ENCODE results near the gene PARD3B. TPM values are rescaled to one million over a fixed set of nuclear protein-coding genes. Genes with fewer than 3 reads are reported as not detected.

Gene PARD3B
- total and polyA plus RNA-seq, 2 of the 13 experiments (the other 11 are each of a cell fraction or from before 2014, with no cell fraction given): 0.71 to 2.3 TPM

- no peak for TF ChIP-seq NFATC3 (CRISPR knock-in tag; IDR thresholded peaks at IDR 0.05)
- no peak for TF ChIP-seq ZNF136 (CRISPR knock-in tag; IDR thresholded peaks at IDR 0.05; ENCODE audit: low read depth)
- TF ChIP-seq PAX8 (CRISPR knock-in tag; IDR thresholded peaks at IDR 0.05; ENCODE audit: borderline replicate concordance): no peak
- no peak for TF ChIP-seq PLRG1 (conservative IDR thresholded peaks at IDR 0.05)
Observed at GRCh38 chr2:204834716-204835384, 289.6 kb downstream of the PARD3B start (continued).

GRCh38 chr2:204835786-204836185, 290.5 kb downstream of the PARD3B start:
- Histone ChIP-seq H3K27me3 (ENCODE audit: control insufficient read depth in 1 of 2, insufficient read depth in 2 of 2, low read length in 2 of 2) (no peaks in the 10 kb centered on the region), H3K9me3 (ENCODE audit: low read length) (peaks cover 68% of the 10 kb centered on the region), H4K20me1 (ENCODE audit: insufficient read depth, low read length) (no peaks in the 10 kb centered on the region), H3K4me1 (ENCODE audit: insufficient read depth, low read length) (no peaks in the 10 kb centered on the region), H3K4me3 (replicated peaks in 1 of 3; ENCODE audit: insufficient read depth in 1 of 3, low read depth in 2 of 3, low read length in 3 of 3) (no peak overlapping the region), H3K36me3 (replicated peaks in 1 of 2; ENCODE audit: control insufficient read depth in 1 of 2, insufficient read depth in 2 of 2, low read length in 2 of 2) (no peaks in the 10 kb centered on the region), H3K9ac (ENCODE audit: insufficient read depth, low read depth, low read length) (no peak overlapping the region), H2AFZ (ENCODE audit: low read length) (no peak overlapping the region), H3K79me2 (ENCODE audit: insufficient read depth, low read length) (no peaks in the 10 kb centered on the region), H3K27ac (ENCODE audit: extremely low read length, insufficient read depth, low read length) (no peak overlapping the region), H3K4me2 (ENCODE audit: low read depth, low read length) (no peak overlapping the region)
- TF ChIP-seq GATA4 (IDR thresholded peaks at IDR 0.05; ENCODE audit: borderline replicate concordance, low read depth) (no peak), MXD4 (CRISPR knock-in tag; IDR thresholded peaks at IDR 0.05) (no peak), ZMAT3 (CRISPR knock-in tag; conservative IDR thresholded peaks at IDR 0.05) (no peak), SMAD9 (CRISPR knock-in tag; IDR thresholded peaks at IDR 0.05) (no peak), ZNF713 (CRISPR knock-in tag; IDR thresholded peaks at IDR 0.05) (no peak), ZSCAN9 (CRISPR knock-in tag; IDR thresholded peaks at IDR 0.05; ENCODE audit: borderline replicate concordance) (no peak), ZNF432 (CRISPR knock-in tag; IDR thresholded peaks at IDR 0.05; ENCODE audit: borderline replicate concordance) (no peak), BATF2 (CRISPR knock-in tag; IDR thresholded peaks at IDR 0.05) (no peak), CBX1 (IDR thresholded peaks at IDR 0.05; ENCODE audit: low read depth) (no peak), THAP9 (CRISPR knock-in tag; IDR thresholded peaks at IDR 0.05; ENCODE audit: borderline replicate concordance) (no peak), ZNF205 (CRISPR knock-in tag; IDR thresholded peaks at IDR 0.05) (no peak), NFE2L1 (CRISPR knock-in tag; IDR thresholded peaks at IDR 0.05; ENCODE audit: borderline replicate concordance) (no peak), ATF7 (IDR thresholded peaks at IDR 0.05) (no peak), ATF7 (CRISPR knock-in tag; IDR thresholded peaks at IDR 0.05) (no peak)
- no peak for FAIRE-seq
- no peak for ATAC-seq
- CTCF ChIA-PET (ENCODE audit: low intra/inter-chr PET ratio, low total read pairs): no interaction called here
- WGBS (ENCODE audit: low lambda C conversion rate): 29% methylated on average over 3 of the region's 3 CpGs
- POLR2A ChIA-PET: no interaction called here
- intact Hi-C loops (cut with micrococcal nuclease; ENCODE audit: unreplicated experiment): no loop called here
- in situ Hi-C loops (cut with HindIII; ENCODE audit: extremely low pct_ligation_motif_present, low pct_unique_long_range_greater_than_20kb): no loop called here
- no peak for DNase-seq (ENCODE audit: low spot score)
- no TSS peak for BruUV-seq (replicated peaks)

All from HepG2 (cell line).